ENCODE results near the gene RIPK4.

- TF ChIP-seq CTCF (conservative IDR thresholded peaks at IDR 0.05): no peak
- TF ChIP-seq ZFX (IDR thresholded peaks at IDR 0.05): no peak
Observed at GRCh38 chr21:41692185-41692565, 74.7 kb downstream of the RIPK4 start.
